Activated CD8-positive, alpha-beta T cell treated with anti-CD3 and anti-CD28 coated beads for 36 hours (primary cell): ENCODE results near the gene DDX41. TPM values are rescaled to one million over a fixed set of nuclear protein-coding genes. Genes with fewer than 3 reads are reported as not detected.

Source experiments
- ATAC-seq: fragments of 200-7000 bp; cut with Tn5 transposase; one replicate; pipeline ENCODE4 v1.10.0; 2021; ENCODE audit warnings: mild to moderate bottlenecking, moderate library complexity
- CTCF ChIA-PET: fragments of 350-600 bp; sonication (Branson Sonifier 250); formaldehyde crosslinking; loops from one replicate; lab custom pipeline; 2021; ENCODE audit warnings: antibody characterized with exemption; lab: Charles Lee
- POLR2A ChIA-PET: fragments of 350-600 bp; sonication (Branson Sonifier 250); formaldehyde crosslinking; loops from one replicate; lab custom pipeline; 2021; ENCODE audit warnings: antibody characterized with exemption; lab: Charles Lee
- DNase-seq: peaks from one replicate; pipeline ENCODE4 v3.0.0-alpha.2; 2020
- H3K27ac Mint-ChIP-seq: one replicate; pipeline ENCODE4 v1.8.0; 2021; ENCODE audit warnings: mild to moderate bottlenecking, mixed read lengths
- H3K27me3 Mint-ChIP-seq: one replicate; pipeline ENCODE4 v1.8.0; 2021; ENCODE audit warnings: mixed read lengths
- H3K36me3 Mint-ChIP-seq: one replicate; pipeline ENCODE4 v1.8.0; 2021; ENCODE audit warnings: low read depth, mixed read lengths
- H3K4me1 Mint-ChIP-seq: one replicate; pipeline ENCODE4 v1.8.0; 2021; ENCODE audit warnings: low read depth, mixed read lengths
- H3K4me3 Mint-ChIP-seq: one replicate; pipeline ENCODE4 v1.8.0; 2021; ENCODE audit warnings: mild to moderate bottlenecking, moderate library complexity, mixed read lengths
- H3K9me3 Mint-ChIP-seq: one replicate; pipeline ENCODE4 v1.8.0; 2021; ENCODE audit warnings: mixed read lengths
- CTCF ChIP-seq: fragments of 200-600 bp; IDR thresholded peaks from one replicate; pipeline ENCODE4 v1.8.0; 2022; ENCODE audit warnings: antibody characterized with exemption, mild to moderate bottlenecking
- intact Hi-C: fragments of 100-400 bp; cut with micrococcal nuclease; formaldehyde crosslinking; loops from one replicate; pipeline ENCODE4 v1.10.0; 2022
- total RNA-seq, 2 experiments: library from RNA; stranded (reverse); gene quantifications; one replicate each; pipeline ENCODE4 v1.2.3, GENCODE V29; 2021

DDX41 gene
- total RNA-seq, 2 experiments from 2014 or later = 226 to 228 TPM

GRCh38 chr5:177468329-177468684, 48.5 kb downstream of the DDX41 start:
- Mint-ChIP-seq H3K4me3 (no peak overlapping the region), H3K9me3 (peaks cover 1% of the 10 kb centered on the region), H3K36me3 (peaks cover 65% of the 10 kb centered on the region), H3K27ac (peak overlapping the region; percentile 32), H3K27me3 (no peaks in the 10 kb centered on the region), H3K4me1 (peaks cover 22% of the 10 kb centered on the region)
- CTCF ChIA-PET = interaction anchor here (1.0 to 5.1 kb wide), 3 partner anchors 13 to 78 kb away, joined by 4 to 24 read pairs (median 4); no protein-coding TSS in a partner anchor
- ATAC-seq (no peak), DNase-seq (no peak)
- TF ChIP-seq CTCF = no peak
- POLR2A ChIA-PET = interaction anchor here (0.6 to 22.8 kb wide), 4 partner anchors 14 to 82 kb away, joined by 3 to 294 read pairs (median 4); partner anchors contain the start of gene PRR7
- intact Hi-C loops = no loop called here

GRCh38 chr5:177467436-177467835, 49.3 kb downstream of the DDX41 start:
- Mint-ChIP-seq H3K36me3 (peaks cover 67% of the 10 kb centered on the region), H3K9me3 (peaks cover 1% of the 10 kb centered on the region), H3K4me3 (no peak overlapping the region), H3K27me3 (no peaks in the 10 kb centered on the region), H3K27ac (no peak overlapping the region), H3K4me1 (peaks cover 25% of the 10 kb centered on the region)
- ChIA-PET POLR2A (interaction anchor here (22.8 kb wide), 1 partner anchor 13 kb away, joined by 294 read pairs; the partner anchor contains the start of gene PRR7), CTCF (interaction anchor here (1.6 kb wide), 1 partner anchor 12 kb away, joined by 4 read pairs; no protein-coding TSS in a partner anchor)
- DNase-seq (no peak), ATAC-seq (no peak)
- no peak for TF ChIP-seq CTCF
- intact Hi-C loops = no loop called here

- no peak overlapping the region for H3K27ac Mint-ChIP-seq
- TF ChIP-seq CTCF = no peak
- intact Hi-C loops = no loop called here
- H3K36me3 Mint-ChIP-seq = peaks cover 69% of the 10 kb centered on the region
- DNase-seq = no peak
- ChIA-PET POLR2A (interaction anchor here (1.1 to 22.8 kb wide), 2 partner anchors 13 to 39 kb away, joined by 4 to 294 read pairs; partner anchors contain the start of gene PRR7), CTCF (interaction anchor here (1.7 kb wide), 1 partner anchor 10 kb away, joined by 7 read pairs; no protein-coding TSS in a partner anchor)
- no peak for ATAC-seq
- H3K4me1 Mint-ChIP-seq = peaks cover 31% of the 10 kb centered on the region
- peaks cover 1% of the 10 kb centered on the region for H3K9me3 Mint-ChIP-seq
- H3K4me3 Mint-ChIP-seq = no peak overlapping the region
- no peaks in the 10 kb centered on the region for H3K27me3 Mint-ChIP-seq
These were observed 49.9 kb downstream of the DDX41 start for GRCh38 chr5:177466861-177467260.

- ATAC-seq (no peak), DNase-seq (no peak)
- Mint-ChIP-seq H3K4me3 (no peak overlapping the region), H3K36me3 (peaks cover 61% of the 10 kb centered on the region), H3K27ac (no peak overlapping the region), H3K27me3 (no peaks in the 10 kb centered on the region), H3K4me1 (peaks cover 18% of the 10 kb centered on the region), H3K9me3 (peaks cover 1% of the 10 kb centered on the region)
- intact Hi-C loops = no loop called here
- ChIA-PET POLR2A (interaction anchor here (22.1 to 22.8 kb wide), 2 partner anchors 9 to 11 kb away, joined by 294 read pairs; partner anchors contain the start of genes DBN1 and PRR7), CTCF (interaction anchor here (0.9 to 1.7 kb wide), 5 partner anchors 8 to 76 kb away, joined by 3 to 7 read pairs (median 3); no protein-coding TSS in a partner anchor)
- TF ChIP-seq CTCF = no peak
These were observed 51.7 kb downstream of the DDX41 start for GRCh38 chr5:177465044-177465443.

- ChIA-PET POLR2A (interaction anchor here (22.1 to 22.8 kb wide), 2 partner anchors 8 to 12 kb away, joined by 294 read pairs; partner anchors contain the start of genes DBN1 and PRR7), CTCF (interaction anchor here (0.6 to 2.3 kb wide), 5 partner anchors 39 to 152 kb away, joined by 3 to 8 read pairs (median 3); no protein-coding TSS in a partner anchor)
- no peak for TF ChIP-seq CTCF
- Mint-ChIP-seq H3K4me3 (peak overlapping the region; percentile 24), H3K27me3 (no peaks in the 10 kb centered on the region), H3K36me3 (peaks cover 48% of the 10 kb centered on the region), H3K27ac (peak overlapping the region; percentile 74), H3K9me3 (peaks cover 1% of the 10 kb centered on the region), H3K4me1 (peaks cover 17% of the 10 kb centered on the region)
- intact Hi-C loops = no loop called here
- DNase-seq (peak; percentile 48), ATAC-seq (peak; percentile 9)
These were observed 54.6 kb downstream of the DDX41 start for GRCh38 chr5:177462021-177462670.
